ENCODE results near the gene FILIP1.

The FILIP1 gene

GRCh38 chr6:75494290-75494689, 690 bp upstream of the FILIP1 start:
- in situ Hi-C loops (cut with MboI; ENCODE audit: low sequenced_read_pairs), result no loop called here

GRCh38 chr6:75492386-75493153, 1.0 kb downstream of the FILIP1 start:
- in situ Hi-C loops (cut with MboI; ENCODE audit: low sequenced_read_pairs), result no loop called here

DNA sequence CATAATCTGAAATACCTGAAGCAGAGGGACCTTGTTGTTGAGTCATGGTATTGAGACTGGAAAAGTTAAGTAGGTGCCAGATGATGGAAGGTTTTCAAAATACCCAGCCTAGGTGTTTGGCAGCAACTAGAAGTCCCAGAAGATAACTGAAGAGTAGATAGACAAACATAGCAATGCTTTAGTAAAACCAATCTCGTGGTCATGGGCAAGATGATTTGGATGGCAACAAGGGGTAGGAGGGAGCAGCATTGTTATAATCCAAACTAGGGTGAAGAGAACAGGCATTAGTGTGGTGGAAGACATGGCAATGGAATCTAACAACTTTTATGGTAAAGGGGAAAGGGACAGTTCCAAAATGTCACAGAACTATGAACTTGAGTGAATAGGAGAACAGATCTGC, 2.3 kb downstream of the FILIP1 start:
- in situ Hi-C loops (cut with MboI; ENCODE audit: low sequenced_read_pairs), result no loop called here

DNA sequence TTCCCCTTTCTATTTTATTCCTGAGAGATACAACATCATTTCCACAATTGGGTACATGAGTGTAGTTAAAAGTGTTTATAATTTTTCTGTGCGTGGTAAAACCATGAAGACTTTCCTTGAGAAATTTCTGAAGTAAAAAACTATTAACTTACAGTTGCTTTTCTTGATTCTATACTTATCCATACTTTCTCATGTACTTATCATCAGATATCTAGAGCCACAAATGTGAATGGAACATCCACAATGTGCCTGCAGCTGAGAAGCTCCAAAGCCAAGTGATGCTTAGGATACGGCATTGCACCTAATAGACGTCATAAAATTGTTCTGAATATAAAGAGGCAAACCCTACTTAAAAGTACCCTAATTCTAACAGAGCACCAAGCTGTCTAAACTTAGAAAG, 2.9 kb downstream of the FILIP1 start:
- in situ Hi-C loops (cut with MboI; ENCODE audit: low sequenced_read_pairs), result no loop called here

DNA sequence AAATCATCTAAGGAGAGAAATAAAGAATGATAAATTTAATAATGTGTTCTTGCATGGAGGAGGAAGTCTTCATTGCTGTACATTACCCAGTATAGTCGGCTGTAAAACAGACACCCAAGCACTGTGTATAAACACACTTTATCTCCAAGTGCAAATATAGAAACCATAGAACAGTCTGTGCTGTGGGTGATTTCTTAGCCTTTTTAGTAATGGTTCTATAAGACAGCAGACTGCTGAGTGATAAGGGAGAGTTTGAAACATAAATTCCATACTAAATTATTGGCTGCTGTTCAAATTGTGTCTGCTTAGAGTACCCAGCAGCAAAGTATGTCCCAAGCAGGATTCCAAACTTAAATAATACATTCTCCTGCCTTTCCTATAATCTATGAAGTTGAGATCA, 4.6 kb downstream of the FILIP1 start:
- in situ Hi-C loops (cut with MboI; ENCODE audit: low sequenced_read_pairs), result no loop called here

DNA sequence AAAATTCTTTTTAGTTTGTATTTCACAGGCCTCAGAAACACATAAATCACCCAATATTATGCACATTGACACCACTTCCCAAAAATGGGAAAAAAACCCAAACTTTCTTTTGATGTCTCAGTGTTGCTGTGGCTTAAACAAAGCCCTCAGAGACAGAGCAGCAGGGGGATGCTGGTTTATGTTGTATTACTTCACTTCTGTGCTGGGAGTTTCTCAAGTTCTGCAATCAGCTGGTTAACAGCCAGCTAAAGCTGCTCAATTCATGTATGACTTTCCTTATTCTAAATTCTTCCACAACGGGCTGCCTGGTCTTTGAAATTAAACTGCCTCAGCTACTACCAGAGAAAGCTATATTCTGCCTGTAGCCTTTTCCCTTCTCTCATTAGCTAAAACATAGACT, 5.6 kb downstream of the FILIP1 start:
- in situ Hi-C loops (cut with MboI; ENCODE audit: low sequenced_read_pairs), result no loop called here

GRCh38 chr6:75486850-75487518, 6.6 kb downstream of the FILIP1 start:
- in situ Hi-C loops (cut with MboI; ENCODE audit: low sequenced_read_pairs), result no loop called here

DNA sequence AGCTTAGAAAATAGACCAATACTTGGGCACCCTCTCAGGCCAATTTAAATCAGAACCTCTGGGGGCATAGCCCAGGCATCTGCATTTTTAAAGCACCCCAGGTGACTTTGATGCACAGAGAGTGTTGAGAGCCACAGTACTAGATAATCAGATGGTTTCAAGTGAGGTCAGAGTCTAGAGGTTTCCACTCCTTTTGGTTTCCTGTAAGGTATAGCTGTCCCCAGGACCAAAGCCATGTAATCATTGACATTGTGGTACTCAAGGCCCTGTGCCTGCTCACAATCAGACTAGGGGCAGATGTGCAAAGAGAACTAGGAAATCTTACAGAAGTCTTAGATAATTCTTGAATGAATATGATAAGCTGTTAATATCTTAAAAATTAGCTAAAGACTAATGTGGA, 9.1 kb downstream of the FILIP1 start:
- in situ Hi-C loops (cut with MboI; ENCODE audit: low sequenced_read_pairs), result no loop called here

DNA sequence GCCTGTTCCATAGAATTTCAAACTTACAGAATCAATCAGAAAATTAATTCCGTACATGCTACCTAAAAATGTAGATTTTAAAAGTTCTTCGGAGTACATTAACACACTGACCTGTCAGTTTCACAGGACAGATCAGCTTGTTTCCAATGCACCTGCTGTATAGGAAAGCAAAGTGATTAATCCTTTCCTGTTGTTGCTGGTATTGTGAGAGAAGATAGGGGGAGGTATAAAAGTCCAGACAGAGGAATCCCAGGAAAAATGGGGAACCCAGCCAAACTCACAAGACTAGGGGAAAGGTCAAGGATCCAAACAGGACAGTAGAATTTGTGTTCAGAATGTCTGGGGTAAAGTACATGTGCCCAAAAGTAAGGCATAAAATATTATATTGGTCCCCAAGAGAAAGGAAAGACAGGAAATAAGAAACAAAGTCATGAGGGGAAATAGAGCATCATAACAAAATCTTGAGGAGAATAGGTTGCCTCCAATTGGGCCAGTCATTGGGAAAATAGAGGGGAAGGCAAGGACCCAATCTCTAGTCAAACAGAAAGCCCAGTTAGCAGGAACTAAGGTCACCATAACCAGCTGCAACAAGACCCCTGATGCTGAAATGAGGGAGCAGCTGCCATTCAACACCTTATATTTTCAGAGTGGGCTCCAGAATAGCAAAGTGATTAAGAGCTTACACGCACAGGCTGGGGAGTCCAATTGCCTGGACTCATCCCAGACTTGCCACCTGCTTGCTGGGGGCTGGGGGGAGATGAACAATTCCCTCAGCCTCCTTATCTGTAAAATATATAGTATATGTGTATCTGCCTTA, 10.3 kb downstream of the FILIP1 start:
- in situ Hi-C loops (cut with MboI; ENCODE audit: low sequenced_read_pairs), result no loop called here

DNA sequence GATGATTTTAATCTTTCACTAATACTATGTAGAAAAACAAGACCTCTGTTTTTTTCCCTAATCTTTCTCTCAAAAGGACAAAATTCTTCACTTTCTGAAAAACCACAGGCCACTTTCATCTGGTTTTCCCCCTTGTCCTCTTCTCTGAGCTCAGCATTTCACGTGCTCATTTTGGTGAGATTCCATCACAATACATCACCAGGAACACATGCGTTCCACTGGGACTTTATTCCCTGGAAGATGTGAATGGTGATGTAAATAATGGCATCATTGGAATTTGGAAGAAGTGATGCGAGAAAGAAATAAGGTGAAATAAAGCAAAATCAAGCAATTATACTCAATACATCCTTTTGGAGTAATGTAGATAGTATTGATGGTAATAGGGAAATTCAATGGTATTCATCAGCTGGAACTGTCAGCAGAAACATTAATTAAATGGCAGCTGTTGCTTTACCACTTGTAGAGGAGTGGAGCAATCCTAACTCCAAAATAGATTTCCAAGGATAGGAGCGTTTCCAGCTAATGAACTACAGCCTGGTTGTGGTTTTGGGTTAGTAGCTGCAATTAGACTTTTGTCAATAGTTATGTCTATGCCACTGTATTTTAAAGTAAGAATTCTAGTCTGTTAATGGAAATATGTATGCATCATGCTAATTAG, 11.5 kb downstream of the FILIP1 start:
- in situ Hi-C loops (cut with MboI; ENCODE audit: low sequenced_read_pairs), result no loop called here

GRCh38 chr6:75481394-75481793, 12.2 kb downstream of the FILIP1 start:
- in situ Hi-C loops (cut with MboI; ENCODE audit: low sequenced_read_pairs), result no loop called here

GRCh38 chr6:75480425-75480824, 13.2 kb downstream of the FILIP1 start:
- in situ Hi-C loops (cut with MboI; ENCODE audit: low sequenced_read_pairs), result no loop called here

DNA sequence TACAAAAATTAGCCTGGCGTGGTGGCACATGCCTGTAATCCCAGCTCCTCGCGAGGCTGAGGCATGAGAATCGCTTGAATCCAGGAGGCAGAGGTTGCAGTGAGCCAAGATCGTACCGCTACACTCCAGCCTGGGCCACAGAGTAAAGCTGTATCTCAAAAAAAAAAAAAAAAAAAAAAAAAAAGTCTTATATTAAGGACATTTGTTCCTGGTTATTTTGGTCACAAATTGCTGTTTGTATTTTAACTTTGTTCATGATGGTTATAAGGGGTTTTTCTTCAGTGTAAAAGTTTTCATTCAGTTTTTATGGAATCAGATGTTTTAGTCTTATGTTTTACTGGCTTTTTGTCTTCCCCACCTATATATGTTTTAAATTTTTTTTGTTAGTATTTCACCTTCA, 13.9 kb downstream of the FILIP1 start:
- in situ Hi-C loops (cut with MboI; ENCODE audit: low sequenced_read_pairs), result no loop called here

GRCh38 chr6:75478929-75479328, 14.7 kb downstream of the FILIP1 start:
- in situ Hi-C loops (cut with MboI; ENCODE audit: low sequenced_read_pairs), result no loop called here

DNA sequence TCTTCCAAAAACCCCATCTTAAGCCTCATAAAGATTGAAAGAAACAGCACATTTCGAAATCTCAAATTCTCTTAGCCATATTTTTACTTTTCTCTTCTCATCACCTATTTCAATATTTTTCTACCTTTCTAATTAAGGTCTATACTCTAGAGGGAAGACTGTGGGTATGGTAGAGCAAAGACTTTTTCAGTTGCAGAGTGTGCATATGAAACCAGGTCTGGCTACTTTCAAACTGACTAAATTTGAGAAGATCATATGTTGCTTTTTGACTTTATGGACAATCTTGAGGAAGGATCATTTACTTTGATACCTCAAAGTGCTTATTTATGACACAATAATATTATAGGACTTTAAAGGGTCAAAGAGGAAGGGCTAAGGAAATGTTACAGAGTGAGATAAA, 20.7 kb downstream of the FILIP1 start:
- in situ Hi-C loops (cut with MboI; ENCODE audit: low sequenced_read_pairs), result no loop called here

DNA sequence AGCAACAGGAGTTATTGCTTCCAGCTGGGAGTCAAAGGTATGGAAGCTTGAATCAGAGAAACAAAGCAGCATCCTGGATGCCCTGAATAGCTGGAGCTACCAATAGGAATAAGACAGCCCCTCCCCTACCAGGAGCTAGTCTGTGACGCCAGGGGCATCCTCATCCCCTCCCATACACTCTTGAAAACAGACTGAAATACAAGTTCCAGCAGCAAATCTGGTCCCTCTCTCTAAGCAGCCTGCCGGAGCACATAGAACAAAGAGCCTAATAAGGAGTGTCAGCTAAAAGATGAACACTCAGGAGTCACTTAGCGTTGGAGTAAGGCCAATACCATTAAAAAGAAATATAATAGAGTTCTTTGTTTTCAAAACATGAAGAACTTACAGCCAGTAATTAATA, 25.6 kb downstream of the FILIP1 start:
- in situ Hi-C loops (cut with MboI; ENCODE audit: low sequenced_read_pairs), result no loop called here

DNA sequence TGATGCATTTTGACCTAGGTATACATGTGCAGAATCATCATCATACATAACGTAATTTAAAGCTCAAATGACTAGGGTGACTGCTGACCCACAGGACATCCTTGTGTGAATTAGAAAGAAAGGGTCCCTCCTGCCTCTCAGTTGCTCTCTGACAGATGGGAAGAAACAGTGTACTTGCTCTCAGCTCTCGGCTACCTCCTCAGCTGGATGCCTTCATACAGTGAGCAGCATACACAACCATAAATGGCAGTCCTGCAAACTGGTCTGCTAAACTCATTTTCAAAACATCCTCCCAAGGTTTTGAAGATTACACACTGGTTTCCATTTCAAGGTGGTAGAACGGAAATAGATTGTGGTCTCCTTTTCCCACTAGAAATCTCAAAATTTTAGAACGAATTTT, 26.3 kb downstream of the FILIP1 start:
- in situ Hi-C loops (cut with MboI; ENCODE audit: low sequenced_read_pairs), result no loop called here

DNA sequence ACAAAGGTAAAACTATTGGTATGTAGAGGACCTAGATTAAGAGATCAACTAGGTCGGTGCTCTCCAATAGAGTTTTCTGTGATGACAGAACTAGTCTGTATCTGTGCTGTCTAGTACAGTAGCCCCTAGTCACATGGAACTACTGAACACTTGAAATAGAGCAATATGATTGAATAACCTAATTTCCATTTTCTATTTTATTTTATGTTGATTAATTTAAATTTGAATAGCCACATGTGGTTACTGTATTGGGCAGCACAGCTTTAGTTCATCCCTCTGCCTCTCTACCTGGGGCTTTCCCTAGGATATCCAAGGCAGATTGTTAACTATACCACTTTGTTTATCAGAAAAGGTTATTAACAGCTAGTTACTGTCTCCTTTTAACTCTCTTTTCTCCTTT, 27.0 kb downstream of the FILIP1 start:
- in situ Hi-C loops (cut with MboI; ENCODE audit: low sequenced_read_pairs), result no loop called here

DNA sequence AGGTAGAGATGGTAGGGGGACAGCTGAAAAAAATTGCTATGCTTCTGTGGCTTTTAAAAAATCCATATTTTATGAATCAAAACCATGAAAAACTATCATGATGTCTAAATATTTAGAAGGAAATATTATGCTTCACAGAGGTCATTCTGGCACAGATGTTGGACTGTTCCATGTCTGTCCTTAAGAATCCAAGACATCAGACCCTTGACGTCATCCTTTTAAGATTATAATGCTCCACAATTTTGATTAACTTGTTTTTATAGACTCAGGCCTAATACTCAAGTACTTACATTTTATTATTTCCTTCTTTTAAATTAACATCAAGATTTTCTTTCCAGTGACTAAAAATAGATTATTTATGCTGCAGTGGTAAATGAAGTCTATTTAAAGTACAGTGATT, 29.7 kb downstream of the FILIP1 start:
- in situ Hi-C loops (cut with MboI; ENCODE audit: low sequenced_read_pairs), result no loop called here

GRCh38 chr6:75463061-75463460, 30.5 kb downstream of the FILIP1 start:
- in situ Hi-C loops (cut with MboI; ENCODE audit: low sequenced_read_pairs), result no loop called here

- in situ Hi-C loops (cut with MboI; ENCODE audit: low sequenced_read_pairs), result no loop called here
Measured at GRCh38 chr6:75460681-75461080, 32.9 kb downstream of the FILIP1 start.

Data from HL-60/S4 treated with retinoic acid at 250 ng/mL for 4 days and 3 days (cell line).